Measurements from ENCODE around the gene PKIG. TPM values are rescaled to one million over a fixed set of nuclear protein-coding genes. Genes with fewer than 3 reads are reported as not detected.
"Not testable (repeated sequence)": the region's sequence is repeated elsewhere in the genome, so short reads cannot be mapped to it uniquely, and the experiment has no call there.

PKIG gene
- total and polyA plus RNA-seq, 9 donors = 37.0 to 114 (median 49.9) TPM

DNA sequence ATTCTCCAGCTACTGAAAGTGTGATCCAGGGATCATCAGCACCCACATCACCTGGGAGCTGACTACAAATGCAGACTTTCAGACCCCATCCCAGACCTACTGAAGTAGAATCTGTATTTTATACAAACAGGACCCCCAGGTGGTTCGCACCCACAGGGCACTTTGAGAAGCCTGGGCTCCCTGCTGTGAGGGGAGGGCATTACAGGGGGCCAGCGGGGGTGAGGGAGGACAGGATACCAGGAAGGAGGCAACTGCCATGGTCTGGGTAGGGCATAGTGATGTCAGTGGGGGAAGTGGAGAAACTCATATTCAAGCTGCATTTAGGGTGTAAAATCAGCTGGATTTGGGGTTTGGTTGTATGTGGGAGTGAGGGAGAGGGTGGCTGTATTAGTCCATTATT is 71.2 kb downstream of the PKIG start:
- Histone ChIP-seq H3K36me3 (no peaks in the 10 kb centered on the region), H3K27me3 (no peaks in the 10 kb centered on the region), H3K9me3 (no peaks in the 10 kb centered on the region), H3K4me1 (ENCODE audit: insufficient read depth) (no peaks in the 10 kb centered on the region), H3K27ac (no peak overlapping the region), H3K4me3 (no peak overlapping the region)
- DNase-seq = no peak
- intact Hi-C loops (cut with DNase I) = no loop called here
- TF ChIP-seq EP300 (IDR thresholded peaks at IDR 0.05) = no peak
- TF ChIP-seq POLR2A (IDR thresholded peaks at IDR 0.05) = no peak
- TF ChIP-seq, protein P1, sequence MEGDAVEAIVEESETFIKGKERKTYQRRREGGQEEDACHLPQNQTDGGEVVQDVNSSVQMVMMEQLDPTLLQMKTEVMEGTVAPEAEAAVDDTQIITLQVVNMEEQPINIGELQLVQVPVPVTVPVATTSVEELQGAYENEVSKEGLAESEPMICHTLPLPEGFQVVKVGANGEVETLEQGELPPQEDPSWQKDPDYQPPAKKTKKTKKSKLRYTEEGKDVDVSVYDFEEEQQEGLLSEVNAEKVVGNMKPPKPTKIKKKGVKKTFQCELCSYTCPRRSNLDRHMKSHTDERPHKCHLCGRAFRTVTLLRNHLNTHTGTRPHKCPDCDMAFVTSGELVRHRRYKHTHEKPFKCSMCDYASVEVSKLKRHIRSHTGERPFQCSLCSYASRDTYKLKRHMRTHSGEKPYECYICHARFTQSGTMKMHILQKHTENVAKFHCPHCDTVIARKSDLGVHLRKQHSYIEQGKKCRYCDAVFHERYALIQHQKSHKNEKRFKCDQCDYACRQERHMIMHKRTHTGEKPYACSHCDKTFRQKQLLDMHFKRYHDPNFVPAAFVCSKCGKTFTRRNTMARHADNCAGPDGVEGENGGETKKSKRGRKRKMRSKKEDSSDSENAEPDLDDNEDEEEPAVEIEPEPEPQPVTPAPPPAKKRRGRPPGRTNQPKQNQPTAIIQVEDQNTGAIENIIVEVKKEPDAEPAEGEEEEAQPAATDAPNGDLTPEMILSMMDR (IDR thresholded peaks at IDR 0.05) = no peak
- 91 to 95% (median 94%) methylated on average over 2 of the region's 2 CpGs for WGBS, 3 donors

- DNase-seq; H3K4me3 ChIP-seq; H3K4me1 ChIP-seq (ENCODE audit: insufficient read depth); H3K27me3 ChIP-seq; H3K36me3 ChIP-seq; H3K27ac ChIP-seq; intact Hi-C loops (cut with DNase I); H3K9me3 ChIP-seq: not testable (repeated sequence)
- 90 to 94% (median 93%) methylated on average over 5 of the region's 5 CpGs for WGBS, 3 donors
These were observed 71.8 kb downstream of the PKIG start for GRCh38 chr20:44654210-44654609.

- TF ChIP-seq EP300 (IDR thresholded peaks at IDR 0.05) = no peak
- TF ChIP-seq, protein P1 (IDR thresholded peaks at IDR 0.05) = no peak
- no peak for TF ChIP-seq POLR2A (IDR thresholded peaks at IDR 0.05)
- Histone ChIP-seq H3K36me3 (no peaks in the 10 kb centered on the region), H3K4me1 (ENCODE audit: insufficient read depth) (no peaks in the 10 kb centered on the region), H3K4me3 (no peak overlapping the region), H3K27me3 (no peaks in the 10 kb centered on the region), H3K27ac (no peak overlapping the region), H3K9me3 (no peaks in the 10 kb centered on the region)
- no peak for DNase-seq
- 46 to 53% (median 47%) methylated on average over 3 of the region's 3 CpGs for WGBS, 3 donors
- intact Hi-C loops (cut with DNase I) = no loop called here
These were observed 74.1 kb downstream of the PKIG start for GRCh38 chr20:44656448-44656847.

DNA sequence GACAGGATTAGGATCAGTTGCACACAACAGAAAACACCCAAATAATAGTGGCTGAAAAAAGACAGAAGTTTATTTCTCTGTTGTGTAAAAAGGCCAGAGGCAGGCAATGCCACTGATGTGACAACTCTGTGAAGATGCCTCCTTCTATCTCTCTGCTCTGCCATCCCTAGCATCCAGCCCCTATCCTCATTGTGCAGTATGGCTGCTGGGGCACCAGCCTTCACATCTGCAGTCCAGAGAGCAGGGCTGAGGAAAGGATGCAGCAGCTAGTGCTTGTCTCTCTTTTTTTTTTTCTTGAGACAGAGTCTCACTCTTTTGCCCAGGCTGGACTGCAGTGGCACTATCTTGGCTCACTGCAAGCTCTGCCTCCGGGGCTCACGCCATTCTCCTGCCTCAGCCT is 75.5 kb downstream of the PKIG start:
- Histone ChIP-seq H3K4me3 (no peak overlapping the region), H3K36me3 (no peaks in the 10 kb centered on the region), H3K9me3 (no peaks in the 10 kb centered on the region), H3K4me1 (ENCODE audit: insufficient read depth) (no peaks in the 10 kb centered on the region), H3K27me3 (no peaks in the 10 kb centered on the region), H3K27ac (no peak overlapping the region)
- 96% methylated on average over 2 of the region's 2 CpGs for WGBS, 3 donors
- intact Hi-C loops (cut with DNase I) = no loop called here
- no peak for TF ChIP-seq EP300 (IDR thresholded peaks at IDR 0.05)
- no peak for TF ChIP-seq POLR2A (IDR thresholded peaks at IDR 0.05)
- no peak for DNase-seq

GRCh38 chr20:44658810-44659209 is 76.4 kb downstream of the PKIG start:
- DNase-seq = no peak
- no peak overlapping the region for H3K27ac ChIP-seq

More at GRCh38 chr20:44658810-44659209, 76.4 kb downstream of the PKIG start:
- TF ChIP-seq, protein P1 (IDR thresholded peaks at IDR 0.05) = no peak
- H3K4me1 ChIP-seq (ENCODE audit: insufficient read depth) = no peaks in the 10 kb centered on the region
- no peaks in the 10 kb centered on the region for H3K27me3 ChIP-seq
- H3K4me3 ChIP-seq = no peak overlapping the region
- intact Hi-C loops (cut with DNase I) = no loop called here
- no peaks in the 10 kb centered on the region for H3K9me3 ChIP-seq
- no peaks in the 10 kb centered on the region for H3K36me3 ChIP-seq

Measured in ovary (tissue), 9 donors.